ENCODE data around the gene PLEKHG5. TPM values are rescaled to one million over a fixed set of nuclear protein-coding genes. Genes with fewer than 3 reads are reported as not detected.

PLEKHG5 gene
- total RNA-seq, 4 donors from 2014 or later: 1.2 to 2.3 (median 1.6) TPM

DNA sequence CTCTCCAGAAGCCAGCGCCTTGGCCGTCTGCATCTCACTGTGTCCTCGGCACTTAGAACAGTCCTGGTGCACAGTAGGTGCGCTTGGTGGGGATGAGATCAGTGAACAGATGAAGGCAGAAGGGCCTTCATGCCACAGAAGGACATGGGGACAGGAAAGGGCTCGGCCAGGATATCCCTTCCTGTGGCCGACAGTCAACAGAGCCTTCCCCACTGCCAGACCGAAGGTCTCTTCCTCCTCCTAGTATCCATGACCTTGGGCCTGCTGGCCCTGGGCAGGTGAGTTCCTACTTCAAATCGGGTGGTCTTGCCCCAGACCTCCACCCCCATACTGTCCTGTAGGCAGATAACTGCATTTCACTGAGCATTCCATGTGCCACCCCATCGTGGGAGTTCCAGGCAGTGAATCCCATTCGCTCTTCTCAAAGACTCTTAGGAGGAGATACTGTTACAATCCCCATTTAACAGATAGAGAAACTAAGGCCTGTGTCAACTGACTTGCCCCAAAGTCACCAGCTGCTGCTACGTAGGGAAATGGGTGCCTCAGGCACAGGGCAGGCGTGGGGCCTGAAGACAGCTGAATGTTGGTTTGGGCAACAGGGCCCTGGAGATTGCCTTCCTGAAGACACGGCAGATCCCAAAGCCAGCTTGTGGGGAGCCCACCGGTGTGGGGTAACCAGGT is 3.5 kb downstream of the PLEKHG5 start:
- Histone ChIP-seq H3K36me3 (no peaks in the 10 kb centered on the region), H3K4me1 (peaks cover 7 to 12% of the 10 kb centered on the region in 2 donors), H3K9me3 (no peaks in the 10 kb centered on the region), H3K27ac (no peak overlapping the region), H3K27me3 (peaks cover 16 to 20% (median 18%) of the 10 kb centered on the region in 3 donors), H3K4me3 (no peak overlapping the region)
- ATAC-seq (no peak), DNase-seq (no peak)
- TF ChIP-seq, protein P1, sequence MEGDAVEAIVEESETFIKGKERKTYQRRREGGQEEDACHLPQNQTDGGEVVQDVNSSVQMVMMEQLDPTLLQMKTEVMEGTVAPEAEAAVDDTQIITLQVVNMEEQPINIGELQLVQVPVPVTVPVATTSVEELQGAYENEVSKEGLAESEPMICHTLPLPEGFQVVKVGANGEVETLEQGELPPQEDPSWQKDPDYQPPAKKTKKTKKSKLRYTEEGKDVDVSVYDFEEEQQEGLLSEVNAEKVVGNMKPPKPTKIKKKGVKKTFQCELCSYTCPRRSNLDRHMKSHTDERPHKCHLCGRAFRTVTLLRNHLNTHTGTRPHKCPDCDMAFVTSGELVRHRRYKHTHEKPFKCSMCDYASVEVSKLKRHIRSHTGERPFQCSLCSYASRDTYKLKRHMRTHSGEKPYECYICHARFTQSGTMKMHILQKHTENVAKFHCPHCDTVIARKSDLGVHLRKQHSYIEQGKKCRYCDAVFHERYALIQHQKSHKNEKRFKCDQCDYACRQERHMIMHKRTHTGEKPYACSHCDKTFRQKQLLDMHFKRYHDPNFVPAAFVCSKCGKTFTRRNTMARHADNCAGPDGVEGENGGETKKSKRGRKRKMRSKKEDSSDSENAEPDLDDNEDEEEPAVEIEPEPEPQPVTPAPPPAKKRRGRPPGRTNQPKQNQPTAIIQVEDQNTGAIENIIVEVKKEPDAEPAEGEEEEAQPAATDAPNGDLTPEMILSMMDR (IDR thresholded peaks at IDR 0.05 in 4 of 5, conservative IDR thresholded peaks at IDR 0.05 in 1 of 5): no peak
- no peak for TF ChIP-seq POLR2A (IDR thresholded peaks at IDR 0.05)
- in situ Hi-C loops (cut with MboI; ENCODE audit: low sequenced_read_pairs in 4 of 4): loop anchor here (10.0 to 25.0 kb wide), 2 partner anchors 149 to 157 kb away; no protein-coding TSS in a partner anchor
- intact Hi-C loops (cut with DNase I; ENCODE audit: low total_unique reads): loop anchor here (2.0 kb wide), 1 partner anchor 33 kb away; no protein-coding TSS in a partner anchor

DNA sequence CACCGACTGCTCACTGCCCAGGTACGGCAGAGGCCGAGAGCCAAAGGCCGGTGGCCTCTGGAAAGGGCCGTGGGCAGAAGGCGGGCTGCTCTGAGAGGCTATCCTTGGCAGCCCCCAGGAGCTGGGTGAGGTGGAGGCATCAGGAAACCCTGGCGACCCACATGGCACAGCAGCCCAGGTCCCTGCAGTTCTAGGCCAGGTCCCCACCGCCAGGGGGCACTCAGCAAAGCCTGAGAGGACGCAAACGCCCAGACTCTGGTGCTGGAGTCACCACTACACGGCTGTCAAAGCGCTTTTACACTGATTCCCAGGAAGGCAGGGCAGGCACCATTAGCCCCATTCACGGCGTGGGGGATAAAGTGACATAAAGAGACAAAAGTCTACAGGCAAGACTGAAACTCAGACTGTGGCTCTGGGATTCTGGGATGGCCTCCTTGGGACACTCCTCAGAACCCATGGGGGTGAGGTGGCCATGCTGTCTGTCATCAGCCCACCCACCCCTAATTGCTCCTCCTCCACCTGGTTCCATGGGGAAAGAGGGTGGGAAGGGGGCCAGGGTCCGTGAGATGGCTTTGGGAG is 4.9 kb downstream of the PLEKHG5 start:
- in situ Hi-C loops (cut with MboI; ENCODE audit: low sequenced_read_pairs in 4 of 4) (loop anchor here (10.0 to 25.0 kb wide), 2 partner anchors 151 to 158 kb away; no protein-coding TSS in a partner anchor), intact Hi-C loops (cut with DNase I; ENCODE audit: low total_unique reads) (loop anchor here (1.0 kb wide), 1 partner anchor 160 kb away; no protein-coding TSS in a partner anchor)
- peak overlapping the region in 2 of 4 donors; percentile 43 to 50 for H3K4me3 ChIP-seq
- peak overlapping the region in 1 of 4 donors; percentile 63 for H3K27ac ChIP-seq
- no peaks in the 10 kb centered on the region for H3K9me3 ChIP-seq
- ATAC-seq (peak; percentile 55 to 78), DNase-seq (peak; percentile 37 to 63)
- H3K36me3 ChIP-seq: no peaks in the 10 kb centered on the region
- peaks cover 7 to 12% of the 10 kb centered on the region in 2 donors for H3K4me1 ChIP-seq
- TF ChIP-seq, protein P1 (IDR thresholded peaks at IDR 0.05 in 4 of 5, conservative IDR thresholded peaks at IDR 0.05 in 1 of 5): peak; percentile 69 to 89 (median 81)
- TF ChIP-seq POLR2A (IDR thresholded peaks at IDR 0.05): no peak
- peaks cover 16 to 20% (median 18%) of the 10 kb centered on the region in 3 donors for H3K27me3 ChIP-seq

DNA sequence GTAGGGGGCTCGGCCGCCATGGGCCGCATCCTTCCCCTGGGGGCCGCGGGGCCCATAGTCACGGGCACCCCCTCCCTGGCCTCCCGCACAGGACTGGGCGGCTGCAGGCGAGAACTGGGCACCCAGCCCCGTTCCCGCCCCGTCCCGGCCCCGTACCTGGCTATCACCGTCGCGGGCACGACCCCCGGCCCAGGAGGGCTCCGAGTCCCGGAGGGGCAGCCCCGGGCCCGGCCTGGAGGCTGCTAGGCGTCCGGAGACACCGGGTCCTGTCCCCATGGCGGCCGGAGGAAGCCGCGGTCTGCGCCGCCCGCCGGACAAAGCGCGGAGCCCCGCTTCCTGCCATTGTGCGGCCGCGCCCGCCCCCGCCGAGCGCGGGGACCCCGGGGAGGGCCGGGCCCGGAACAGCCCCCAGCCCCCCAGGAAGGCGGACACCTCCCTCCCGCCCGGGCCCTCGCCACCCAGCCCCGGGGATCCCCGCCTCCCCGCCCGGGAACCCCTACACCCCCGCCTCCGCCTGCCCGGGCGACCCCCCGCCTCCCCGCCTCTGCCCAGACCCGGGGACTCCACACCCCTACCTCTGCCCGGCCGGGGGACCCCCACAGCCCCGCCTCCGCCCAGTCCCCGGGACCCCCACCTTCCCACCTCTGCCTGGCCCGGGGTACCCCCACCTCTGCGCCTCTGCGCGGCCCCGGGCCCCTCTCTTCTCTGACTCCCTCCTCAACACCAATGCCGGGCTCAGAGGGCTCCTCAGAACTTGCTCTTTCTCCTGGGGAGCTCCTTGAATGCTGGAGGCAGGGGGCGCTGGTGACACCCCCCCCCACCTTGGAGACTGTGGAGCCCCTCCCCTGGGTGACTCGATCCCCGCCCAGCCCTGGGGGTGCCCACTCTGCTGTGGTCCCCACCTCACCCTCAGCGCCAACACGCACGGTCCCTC is 6.0 kb downstream of the PLEKHG5 start:
- DNase-seq (no peak), ATAC-seq (no peak)
- intact Hi-C loops (cut with DNase I; ENCODE audit: low total_unique reads): loop anchor here (1.0 kb wide), 1 partner anchor 161 kb away; no protein-coding TSS in a partner anchor
- peak overlapping the region; percentile 29 to 64 (median 60) for H3K27ac ChIP-seq
- peaks cover 10 to 18% (median 16%) of the 10 kb centered on the region in 3 donors for H3K27me3 ChIP-seq
- TF ChIP-seq, protein P1 (IDR thresholded peaks at IDR 0.05 in 4 of 5, conservative IDR thresholded peaks at IDR 0.05 in 1 of 5): no peak
- no peak for TF ChIP-seq POLR2A (IDR thresholded peaks at IDR 0.05)
- in situ Hi-C loops (cut with MboI; ENCODE audit: low sequenced_read_pairs in 4 of 4): loop anchor here (10.0 to 25.0 kb wide), 2 partner anchors 152 to 159 kb away; no protein-coding TSS in a partner anchor
- peaks cover 5 to 7% of the 10 kb centered on the region in 2 donors for H3K4me1 ChIP-seq
- H3K4me3 ChIP-seq: peak overlapping the region; percentile 37 to 50 (median 45)
- H3K36me3 ChIP-seq: no peaks in the 10 kb centered on the region
- no peaks in the 10 kb centered on the region for H3K9me3 ChIP-seq

DNA sequence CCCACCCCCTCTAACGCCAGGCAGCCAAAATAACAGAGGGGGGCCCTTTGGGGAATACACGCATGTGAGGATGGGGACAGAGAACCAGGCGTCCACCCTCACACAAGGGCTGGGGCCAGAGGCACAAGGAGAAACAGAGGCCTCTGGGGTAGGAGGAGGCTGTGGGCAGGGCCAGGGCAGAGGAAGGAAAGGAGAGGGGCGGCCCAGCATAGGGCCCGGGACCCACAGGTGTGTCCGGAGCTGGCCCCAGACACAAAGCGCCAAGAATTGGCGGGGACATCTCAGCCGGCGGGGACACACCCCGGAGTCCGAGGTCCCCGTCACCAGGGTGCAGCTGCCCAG is 6.7 kb downstream of the PLEKHG5 start:
- ATAC-seq (no peak), DNase-seq (no peak)
- Histone ChIP-seq H3K27ac (peak overlapping the region in 3 of 4 donors; percentile 58 to 64 (median 63)), H3K4me1 (peaks cover 0 to 7% of the 10 kb centered on the region in 2 donors), H3K36me3 (no peaks in the 10 kb centered on the region), H3K4me3 (peak overlapping the region; percentile 37 to 50 (median 45)), H3K9me3 (no peaks in the 10 kb centered on the region), H3K27me3 (peaks cover 9 to 18% (median 10%) of the 10 kb centered on the region in 3 donors)
- TF ChIP-seq, protein P1 (IDR thresholded peaks at IDR 0.05 in 4 of 5, conservative IDR thresholded peaks at IDR 0.05 in 1 of 5): no peak
- no peak for TF ChIP-seq POLR2A (IDR thresholded peaks at IDR 0.05)
- in situ Hi-C loops (cut with MboI; ENCODE audit: low sequenced_read_pairs in 4 of 4): loop anchor here (10.0 to 25.0 kb wide), 2 partner anchors 153 to 160 kb away; no protein-coding TSS in a partner anchor
- intact Hi-C loops (cut with DNase I; ENCODE audit: low total_unique reads): no loop called here
